GM21786 (cell line): Measurements from ENCODE around the gene HGFAC.

Source experiments
- ATAC-seq: cut with Tn5 transposase; IDR thresholded peaks from one replicate; pipeline ENCODE4 v1.9.1; 2021; ENCODE audit not compliant: unreplicated experiment

Gene HGFAC

DNA sequence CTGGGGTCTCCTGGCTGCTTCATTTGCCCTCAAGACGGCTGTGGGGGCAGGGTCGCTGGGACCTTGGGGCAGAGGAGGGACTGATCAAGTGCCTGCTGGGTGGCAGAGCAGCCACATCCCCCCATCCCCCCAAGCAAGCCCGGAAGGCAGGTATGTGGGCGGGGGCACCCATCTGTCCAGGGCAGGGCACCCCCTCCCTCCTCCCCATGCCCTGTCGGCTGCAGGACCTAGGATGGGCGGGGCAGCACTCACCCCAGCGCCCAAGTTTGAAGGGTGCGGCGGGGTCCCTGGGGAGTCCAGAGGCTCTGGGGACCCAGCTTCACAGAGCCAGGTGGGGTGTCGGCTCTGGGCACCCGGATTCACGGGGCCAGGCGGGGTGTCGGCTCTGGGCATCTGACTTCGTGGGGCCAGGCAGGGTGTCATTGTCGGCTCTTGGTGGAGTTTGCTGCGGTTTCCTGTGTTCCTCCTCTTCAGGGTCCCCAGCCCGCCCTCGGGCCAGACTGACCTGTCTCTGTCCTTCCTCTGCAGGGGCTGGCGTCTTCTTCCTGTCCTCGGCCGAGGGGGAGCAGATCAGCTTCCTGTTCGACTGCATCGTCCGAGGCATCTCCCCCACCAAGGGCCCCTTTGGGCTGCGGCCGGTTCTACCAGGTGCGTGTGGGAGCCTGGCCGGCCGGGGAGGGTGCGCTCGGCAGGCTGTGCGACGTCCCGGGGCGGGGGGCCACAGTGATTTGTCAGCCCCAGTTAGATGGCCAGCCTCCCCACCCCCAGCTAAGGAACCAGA, 43.4 kb downstream of the HGFAC start:
- no peak for ATAC-seq

- ATAC-seq: no peak
These were observed 44.2 kb downstream of the HGFAC start for GRCh38 chr4:3485886-3486540.

- no peak for ATAC-seq
These were observed 45.1 kb downstream of the HGFAC start for GRCh38 chr4:3486541-3487540.

DNA sequence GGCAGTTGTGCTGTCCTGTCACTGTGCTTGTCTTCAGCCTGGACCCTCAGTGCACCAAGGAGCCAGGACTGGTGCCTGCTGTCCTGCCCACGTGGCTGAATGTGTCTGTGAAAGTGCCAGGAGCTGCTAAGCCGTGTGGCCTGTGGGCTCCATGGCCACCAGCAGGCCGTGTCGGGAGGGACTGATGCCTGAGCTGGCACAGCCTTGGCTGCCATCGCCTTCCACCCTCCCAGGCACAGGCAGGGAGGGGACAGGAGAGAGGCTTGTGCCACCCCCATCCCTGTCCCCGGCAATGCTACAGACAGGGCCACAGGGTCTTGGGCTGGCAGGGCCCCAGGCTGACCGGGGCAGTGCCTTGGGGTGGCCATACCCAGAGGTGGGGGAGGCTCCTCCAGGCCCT, 46.1 kb downstream of the HGFAC start:
- no peak for ATAC-seq

DNA sequence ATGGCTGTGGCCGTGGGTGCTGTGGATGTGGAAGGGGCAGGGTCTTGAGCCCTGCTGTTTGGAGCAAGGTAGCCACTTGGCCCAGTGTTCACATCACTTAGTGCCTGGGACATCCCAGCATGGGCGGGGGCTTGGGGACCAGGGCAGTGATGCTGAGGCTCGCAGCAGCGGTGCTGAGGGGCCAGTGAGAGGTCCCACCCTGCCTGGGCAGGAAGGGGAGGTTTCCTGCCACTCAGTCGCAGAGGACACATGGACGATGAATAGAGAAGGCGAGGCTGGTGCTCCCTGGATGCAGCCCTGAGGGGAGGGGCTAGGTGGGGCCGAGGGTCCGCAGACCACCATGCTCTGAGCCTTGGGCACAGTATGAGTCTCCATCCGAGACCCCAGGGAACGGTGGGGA, 47.1 kb downstream of the HGFAC start:
- ATAC-seq: no peak

DNA sequence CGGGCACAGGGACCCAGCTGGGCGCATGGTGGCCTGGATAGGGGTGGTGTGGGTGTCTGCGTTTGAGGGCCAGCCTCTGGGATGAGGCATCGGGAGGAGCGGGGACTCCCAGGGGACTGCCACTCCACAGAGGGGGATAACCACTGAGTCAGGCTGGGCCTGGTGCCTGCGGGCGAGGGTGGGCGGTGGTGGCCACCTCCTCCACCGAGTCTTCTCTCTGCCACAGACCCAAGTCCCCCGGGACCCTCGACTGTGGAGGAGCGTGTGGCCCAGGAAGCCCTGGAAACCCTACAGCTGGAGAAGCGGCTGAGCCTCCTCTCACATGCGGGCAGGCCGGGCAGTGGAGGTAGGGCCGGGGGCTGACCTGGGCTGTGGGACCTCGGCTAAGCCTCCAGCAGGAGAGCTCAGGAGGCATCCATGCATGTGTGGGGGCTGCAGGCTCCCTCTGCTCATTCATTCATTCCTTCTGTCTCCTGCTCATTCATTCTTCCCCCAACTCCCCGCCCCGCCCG, 47.7 kb downstream of the HGFAC start:
- ATAC-seq: no peak

DNA sequence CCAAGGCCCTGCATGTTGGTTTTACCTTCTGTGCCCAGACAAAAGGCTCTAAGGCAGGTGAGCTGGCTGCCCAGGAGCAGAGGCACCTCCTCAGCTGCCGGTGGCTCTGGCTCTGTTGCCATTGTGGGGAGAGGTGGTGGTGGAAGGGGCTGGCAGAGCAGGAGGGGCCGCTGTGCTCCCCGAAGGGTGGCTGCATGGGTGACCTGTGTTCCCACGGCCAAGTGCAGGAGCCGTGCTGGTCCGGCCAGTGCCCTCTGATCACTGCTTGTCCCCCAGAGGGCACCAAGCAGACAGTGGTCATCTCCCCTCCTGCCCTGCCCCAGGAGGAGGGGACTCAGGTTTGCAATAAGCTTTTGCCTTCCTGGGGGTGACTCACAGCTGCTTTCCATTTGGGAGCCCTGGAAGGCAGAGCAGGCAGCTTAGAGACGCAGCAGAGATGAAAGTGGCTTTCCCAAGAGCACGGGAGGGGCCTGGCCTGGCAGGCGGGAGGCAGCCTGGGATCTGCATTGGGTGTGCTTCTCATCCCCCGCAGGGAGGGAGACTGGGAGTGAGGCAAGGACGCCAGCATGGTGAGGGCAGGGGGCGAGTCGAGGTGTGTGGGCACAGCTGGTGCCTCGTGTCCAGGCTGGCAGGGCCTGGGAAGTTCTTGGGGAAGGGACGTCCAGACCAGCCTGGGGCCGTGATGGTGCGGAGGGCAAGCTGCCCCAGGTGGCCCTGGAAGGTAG, 50.1 kb downstream of the HGFAC start:
- no peak for ATAC-seq

DNA sequence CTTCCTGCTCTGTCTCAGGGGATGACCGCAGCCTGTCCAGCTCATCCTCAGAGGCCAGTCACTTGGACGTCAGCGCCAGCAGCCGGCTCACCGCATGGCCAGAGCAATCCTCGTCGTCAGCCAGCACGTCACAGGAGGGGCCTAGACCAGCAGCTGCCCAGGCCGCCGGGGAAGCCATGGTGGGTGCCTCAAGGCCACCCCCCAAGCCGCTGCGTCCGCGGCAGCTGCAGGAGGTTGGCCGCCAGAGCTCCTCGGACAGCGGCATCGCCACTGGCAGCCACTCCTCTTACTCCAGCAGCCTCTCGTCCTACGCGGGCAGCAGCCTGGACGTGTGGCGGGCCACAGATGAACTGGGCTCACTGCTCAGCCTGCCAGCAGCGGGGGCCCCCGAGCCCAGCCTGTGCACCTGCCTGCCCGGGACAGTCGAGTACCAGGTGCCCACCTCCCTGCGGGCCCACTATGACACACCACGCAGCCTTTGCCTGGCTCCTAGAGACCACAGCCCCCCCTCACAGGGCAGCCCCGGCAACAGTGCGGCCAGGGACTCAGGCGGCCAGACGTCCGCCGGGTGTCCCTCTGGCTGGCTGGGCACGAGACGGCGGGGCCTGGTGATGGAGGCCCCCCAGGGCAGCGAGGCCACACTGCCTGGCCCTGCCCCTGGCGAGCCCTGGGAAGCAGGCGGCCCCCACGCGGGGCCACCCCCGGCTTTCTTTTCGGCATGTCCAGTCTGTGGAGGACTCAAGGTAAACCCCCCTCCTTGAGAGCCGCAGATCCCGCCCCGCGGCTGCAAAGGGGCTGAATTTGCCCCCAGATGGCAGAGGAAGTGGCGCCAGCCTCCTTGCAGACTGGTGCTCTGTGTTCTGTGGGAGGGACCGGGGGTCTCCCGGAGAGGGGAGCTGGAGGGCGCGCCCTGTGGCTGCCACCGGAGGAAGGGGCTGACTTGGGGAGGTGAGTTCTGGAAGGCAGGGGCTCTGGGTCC, 51.3 kb downstream of the HGFAC start:
- no peak for ATAC-seq

GRCh38 chr4:3493720-3494461, 52.1 kb downstream of the HGFAC start:
- no peak for ATAC-seq

- no peak for ATAC-seq
These were observed 52.7 kb downstream of the HGFAC start for GRCh38 chr4:3494462-3494871.

DNA sequence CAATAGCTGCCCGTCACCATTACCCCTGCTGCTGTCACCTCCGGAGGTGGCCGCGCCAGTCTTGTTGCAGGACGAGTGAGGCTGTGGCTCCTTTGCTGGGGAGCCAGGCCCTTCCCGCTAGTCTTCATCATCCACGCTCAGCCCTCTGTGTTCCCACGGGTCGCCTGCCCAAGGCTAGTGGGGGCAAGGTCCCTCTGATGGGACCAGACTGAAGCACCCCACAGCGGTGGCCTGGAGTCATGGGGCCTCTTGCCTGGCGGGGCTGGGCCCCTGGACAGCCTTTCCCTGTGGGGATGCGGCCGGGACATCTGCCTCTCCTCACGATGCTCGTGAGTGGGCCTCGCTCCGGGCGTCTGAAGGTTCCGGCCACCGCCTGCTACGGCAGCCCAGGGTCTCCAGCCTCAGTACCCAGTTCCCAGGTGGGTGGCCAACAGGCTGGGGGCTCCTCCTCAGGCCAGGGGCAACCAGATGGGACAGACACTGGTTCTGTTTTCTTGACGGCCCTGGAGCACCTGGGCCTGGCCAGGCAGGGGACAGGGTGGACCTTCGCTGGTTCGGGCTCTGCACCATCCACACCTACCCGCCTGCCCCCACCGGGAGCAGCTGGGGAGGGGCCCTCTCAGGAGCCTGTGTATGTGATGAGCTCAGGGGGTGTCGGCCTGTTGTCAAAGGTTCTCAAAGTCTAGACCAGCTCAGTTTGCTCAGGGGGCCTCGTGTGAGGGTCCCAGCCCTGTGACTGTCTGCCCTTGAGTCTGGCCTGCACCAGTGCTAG, 53.6 kb downstream of the HGFAC start:
- no peak for ATAC-seq

DNA sequence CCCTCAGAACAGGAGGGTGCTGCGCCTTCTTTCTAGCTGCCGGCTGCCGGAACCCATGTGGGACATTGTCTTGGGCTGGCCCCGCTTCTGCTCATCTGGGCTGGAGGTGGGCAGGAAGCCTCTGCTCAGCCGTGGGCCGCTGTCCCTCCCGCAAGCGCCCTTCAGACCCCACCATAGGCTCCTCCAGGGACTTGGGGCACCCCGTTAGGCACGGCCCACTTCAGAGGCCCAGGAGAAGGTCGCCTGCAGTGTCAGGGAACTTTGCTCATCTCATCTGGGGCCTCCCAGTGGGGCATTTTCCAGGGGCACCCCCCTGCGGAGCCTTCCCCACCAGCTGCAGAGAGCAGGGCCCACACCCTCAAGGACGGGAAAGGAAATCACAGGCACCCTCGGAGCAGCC, 54.3 kb downstream of the HGFAC start:
- no peak for ATAC-seq

DNA sequence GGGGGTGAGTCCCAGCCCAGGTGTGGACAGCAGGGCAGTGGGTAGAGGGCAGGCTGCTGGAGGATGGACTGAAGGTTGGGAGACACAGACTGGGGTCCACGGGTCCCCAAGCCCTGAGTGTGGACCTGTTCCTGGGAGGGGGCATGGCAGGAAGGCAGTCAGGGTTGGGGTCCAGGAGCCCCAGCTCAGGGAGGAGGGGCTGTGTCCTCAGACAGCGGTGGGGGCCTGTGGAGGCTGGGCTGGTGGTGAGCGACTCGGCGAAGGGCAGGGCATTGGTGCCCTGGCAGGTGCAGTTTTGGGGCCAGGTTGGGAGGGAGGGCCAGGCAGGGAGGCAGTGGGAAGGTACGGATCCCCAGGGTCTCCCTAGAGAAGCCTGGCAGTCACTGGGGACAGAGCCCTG, 55.3 kb downstream of the HGFAC start:
- no peak for ATAC-seq

- no peak for ATAC-seq
These were observed 56.0 kb downstream of the HGFAC start for GRCh38 chr4:3497523-3498389.

- ATAC-seq: no peak
These were observed 56.6 kb downstream of the HGFAC start for GRCh38 chr4:3498407-3498806.
